Endometrial microvascular endothelial cells (primary cell): ENCODE data around the gene P4HA2. TPM values are rescaled to one million over a fixed set of nuclear protein-coding genes. Genes with fewer than 3 reads are reported as not detected.

Experiments used
- in situ Hi-C: cut with HindIII; loops from 2 replicates; pipeline ENCODE4 v1.10.0; 2017; ENCODE audit warnings: low sequenced_read_pairs, low pct_unique_long_range_greater_than_20kb; ENCODE audit errors: inconsistent ontology term
- total RNA-seq: library from RNA; depleted of rRNA; stranded (reverse); fragments of >200 nt; gene quantifications from one replicate; pipeline ENCODE4 v1.2.3, GENCODE V29; 2015; ENCODE audit errors: inconsistent ontology term

Gene P4HA2
- total RNA-seq, 1 donor from 2014 or later, result 49.0 TPM

- in situ Hi-C loops, result no loop called here
Observed at GRCh38 chr5:132265336-132266030, 37.8 kb upstream of the P4HA2 start.

GRCh38 chr5:132264546-132265335, 37.1 kb upstream of the P4HA2 start:
- in situ Hi-C loops, result no loop called here

GRCh38 chr5:132263548-132264261, 36.1 kb upstream of the P4HA2 start:
- in situ Hi-C loops, result no loop called here

GRCh38 chr5:132262882-132263547, 35.4 kb upstream of the P4HA2 start:
- in situ Hi-C loops, result no loop called here

- in situ Hi-C loops, result no loop called here
Observed at GRCh38 chr5:132261881-132262845, 34.5 kb upstream of the P4HA2 start.

- in situ Hi-C loops, result no loop called here
Observed at GRCh38 chr5:132260714-132261551, 33.3 kb upstream of the P4HA2 start.

GRCh38 chr5:132260051-132260450, 32.4 kb upstream of the P4HA2 start:
- in situ Hi-C loops, result no loop called here

GRCh38 chr5:132259069-132259851, 31.6 kb upstream of the P4HA2 start:
- in situ Hi-C loops, result no loop called here

GRCh38 chr5:132258102-132259068, 30.7 kb upstream of the P4HA2 start:
- in situ Hi-C loops, result no loop called here

- in situ Hi-C loops, result no loop called here
Observed at GRCh38 chr5:132257131-132258101, 29.8 kb upstream of the P4HA2 start, which contains the start of gene PDLIM4. Gene PDLIM4, plus strand, starts transcription at chr5:132257696. Its CDS starts 39 bp downstream, at chr5:132257735.

GRCh38 chr5:132256783-132257130, 29.1 kb upstream of the P4HA2 start:
- in situ Hi-C loops, result no loop called here

GRCh38 chr5:132256086-132256782, 28.6 kb upstream of the P4HA2 start:
- in situ Hi-C loops, result no loop called here

- in situ Hi-C loops, result no loop called here
Observed at GRCh38 chr5:132254321-132254977, 26.8 kb upstream of the P4HA2 start.
